Stimulated activated CD8-positive, alpha-beta memory T cell treated with anti-CD3 and anti-CD28 coated beads, Interleukin-4, amount 100 ng/mL, for 1 hour (primary cell): ENCODE data around the gene PDE6C.

Experiments
- DNase-seq, 2 donors: peaks; one replicate each; pipeline ENCODE4 v3.0.0-alpha.2; 2020; ENCODE audit warnings: low read depth in 2 of 2, low spot score in 1 of 2

The PDE6C gene

GRCh38 chr10:93701866-93702209, 89.5 kb downstream of the PDE6C start:
- DNase-seq, result no peak

GRCh38 chr10:93702210-93703001, 90.1 kb downstream of the PDE6C start, which contains the start of gene FRA10AC1:
Gene FRA10AC1 (minus strand): TSS chr10:93702592. CDS start chr10:93700106, 2,486 bp downstream.
- peak; percentile 85 to 89 for DNase-seq

GRCh38 chr10:93703066-93703465, 90.7 kb downstream of the PDE6C start:
- no peak for DNase-seq

GRCh38 chr10:93703841-93704240, 91.5 kb downstream of the PDE6C start:
- DNase-seq, result no peak

GRCh38 chr10:93704451-93704850, 92.1 kb downstream of the PDE6C start:
- DNase-seq, result no peak

- no peak for DNase-seq
Measured at GRCh38 chr10:93707623-93708022, 95.3 kb downstream of the PDE6C start.

- no peak for DNase-seq
Measured at GRCh38 chr10:93710333-93710909, 98.1 kb downstream of the PDE6C start.

- no peak for DNase-seq
Measured at GRCh38 chr10:93711891-93712290, 99.6 kb downstream of the PDE6C start.

GRCh38 chr10:93712593-93712992, 100.3 kb downstream of the PDE6C start:
- no peak for DNase-seq

- DNase-seq, result no peak
Measured at GRCh38 chr10:93715345-93715744, 103.0 kb downstream of the PDE6C start.
